Neural cell (in vitro differentiated cells): ENCODE results near the gene ANKRD37. TPM values are rescaled to one million over a fixed set of nuclear protein-coding genes. Genes with fewer than 3 reads are reported as not detected.

ENCODE experiments used
- H2AFZ ChIP-seq: fragments of 200-600, 300-800 bp; sonication (generic), shearing (Covaris generic); 2 replicates; pipeline ENCODE4 v1.6.0; 2014; ENCODE audit warnings: low read depth, mild to moderate bottlenecking, antibody characterized with exemption, low read length, moderate library complexity
- H3F3A ChIP-seq: fragments of 200-600 bp; shearing (Covaris generic); 2 replicates; pipeline ENCODE4 v1.6.1; 2016; ENCODE audit warnings: mild to moderate bottlenecking, moderate library complexity, mixed read lengths, antibody characterized with exemption, low read length; ENCODE audit not compliant: insufficient read depth, poor library complexity, severe bottlenecking
- H3K27ac ChIP-seq: fragments of 200-600, 300-800 bp; sonication (generic), shearing (Covaris generic); 2 replicates; pipeline ENCODE4 v1.5.1; 2014; ENCODE audit warnings: mild to moderate bottlenecking, low read length, moderate library complexity
- H3K27me3 ChIP-seq: fragments of 300-800, 200-600 bp; sonication (generic), shearing (Covaris generic); 2 replicates; pipeline ENCODE4 v1.6.0; 2014; ENCODE audit warnings: mild to moderate bottlenecking, low read depth, low read length, moderate library complexity; ENCODE audit not compliant: insufficient read depth
- H3K36me3 ChIP-seq: fragments of 300-800, 200-600 bp; sonication (generic), shearing (Covaris generic); 2 replicates; pipeline ENCODE4 v1.5.1; 2014; ENCODE audit warnings: mild to moderate bottlenecking, antibody characterized with exemption, low read length, moderate library complexity; ENCODE audit not compliant: insufficient read depth
- H3K4me2 ChIP-seq: fragments of 300-800, 200-600 bp; sonication (generic), shearing (Covaris generic); 2 replicates; pipeline ENCODE4 v1.6.0; 2014; ENCODE audit warnings: mild to moderate bottlenecking, low read length
- H3K4me3 ChIP-seq: fragments of 300-800, 200-600 bp; sonication (generic), shearing (Covaris generic); 2 replicates; pipeline ENCODE4 v1.5.1; 2014; ENCODE audit warnings: mild to moderate bottlenecking, low read length, moderate library complexity
- H3K79me2 ChIP-seq: fragments of 200-600 bp; shearing (Covaris generic); replicated peaks from 2 replicates; pipeline ENCODE4 v1.6.0; 2014; ENCODE audit warnings: mild to moderate bottlenecking, low read length, moderate library complexity; ENCODE audit not compliant: insufficient read depth
- H3K9ac ChIP-seq: fragments of 300-800, 200-600 bp; sonication (generic), shearing (Covaris generic); 2 replicates; pipeline ENCODE4 v1.6.1; 2016; ENCODE audit warnings: mild to moderate bottlenecking, low read length, mixed read lengths
- H3K9me2 ChIP-seq: fragments of 200-600 bp; shearing (Covaris generic); 2 replicates; pipeline ENCODE4 v1.6.1; 2016; ENCODE audit warnings: mild to moderate bottlenecking, low read length, mixed read lengths; ENCODE audit not compliant: insufficient read depth
- H3K9me3 ChIP-seq: fragments of 200-600, 300-800 bp; sonication (generic), shearing (Covaris generic); 2 replicates; pipeline ENCODE4 v1.6.1; 2016; ENCODE audit warnings: mild to moderate bottlenecking, mixed run types, low read length, moderate library complexity, mixed read lengths
- H4K20me1 ChIP-seq: fragments of 200-600 bp; shearing (Covaris generic); 2 replicates; pipeline ENCODE4 v1.6.1; 2016; ENCODE audit warnings: mild to moderate bottlenecking, mixed run types; ENCODE audit not compliant: insufficient read depth
- CTCF ChIP-seq: fragments of 450-650 bp; IDR thresholded peaks from 2 replicates; pipeline ENCODE4 v1.5.1; 2014; ENCODE audit warnings: antibody characterized with exemption, mild to moderate bottlenecking, moderate library complexity; ENCODE audit not compliant: poor library complexity, severe bottlenecking
- EP300 ChIP-seq: fragments of 450-650 bp; conservative IDR thresholded peaks from 2 replicates; pipeline ENCODE4 v1.6.1; 2014; ENCODE audit warnings: antibody characterized with exemption, mild to moderate bottlenecking, moderate library complexity; ENCODE audit not compliant: poor library complexity, severe bottlenecking
- EZH2 ChIP-seq: fragments of 200-600, 300-800 bp; shearing (Covaris generic), sonication (generic); IDR thresholded peaks from 2 replicates; pipeline ENCODE4 v1.6.1; 2014; ENCODE audit warnings: antibody characterized with exemption, low read length, borderline replicate concordance, mild to moderate bottlenecking; ENCODE audit not compliant: insufficient read depth, poor library complexity, severe bottlenecking
- POLR2AphosphoS5 ChIP-seq: IDR thresholded peaks from 2 replicates; pipeline ENCODE4 v1.6.1; 2012
- RAD21 ChIP-seq: fragments of 450-650 bp; conservative IDR thresholded peaks from 2 replicates; pipeline ENCODE4 v1.6.1; 2014; ENCODE audit warnings: antibody characterized with exemption, mild to moderate bottlenecking, moderate library complexity
- REST ChIP-seq: IDR thresholded peaks from 2 replicates; pipeline ENCODE4 v1.6.1; 2012; ENCODE audit warnings: borderline replicate concordance
- SMC3 ChIP-seq: fragments of 450-650 bp; conservative IDR thresholded peaks from 2 replicates; pipeline ENCODE4 v1.6.1; 2014; ENCODE audit warnings: antibody characterized with exemption, mild to moderate bottlenecking, moderate library complexity; ENCODE audit not compliant: poor library complexity
- TAF1 ChIP-seq: IDR thresholded peaks from 2 replicates; pipeline ENCODE4 v1.6.1; 2012; ENCODE audit warnings: low read depth
- polyA plus RNA-seq: library from polyadenylated mRNA; depleted of rRNA; stranded (reverse); fragments of >200 nt; gene quantifications from 2 replicates; pipeline ENCODE4 v1.2.3, GENCODE V29; 2014

The ANKRD37 gene
- polyA plus RNA-seq, 1 donor from 2014 or later = 2.6 TPM

- no peak overlapping the region for H2AFZ ChIP-seq
- H3K27ac ChIP-seq = no peak overlapping the region
- H3K4me3 ChIP-seq = no peak overlapping the region
- H3K9me3 ChIP-seq = no peaks in the 10 kb centered on the region
- no peaks in the 10 kb centered on the region for H3K27me3 ChIP-seq
- no peak overlapping the region for H3K9ac ChIP-seq
- peaks cover 5% of the 10 kb centered on the region for H3K36me3 ChIP-seq
- no peak overlapping the region for H3K4me2 ChIP-seq
- H4K20me1 ChIP-seq = no peaks in the 10 kb centered on the region
- TF ChIP-seq EZH2 = no peak
- H3K9me2 ChIP-seq = no peaks in the 10 kb centered on the region
- H3K79me2 ChIP-seq = no peaks in the 10 kb centered on the region
- no peaks in the 10 kb centered on the region for H3F3A ChIP-seq
Observed at GRCh38 chr4:185399466-185399865, 2.8 kb downstream of the ANKRD37 start.

- H3F3A ChIP-seq = no peaks in the 10 kb centered on the region
- no peak overlapping the region for H3K4me3 ChIP-seq
- no peak overlapping the region for H3K9ac ChIP-seq
- H3K36me3 ChIP-seq = peaks cover 5% of the 10 kb centered on the region
- H4K20me1 ChIP-seq = no peaks in the 10 kb centered on the region
- no peaks in the 10 kb centered on the region for H3K79me2 ChIP-seq
- no peak overlapping the region for H2AFZ ChIP-seq
- no peaks in the 10 kb centered on the region for H3K9me3 ChIP-seq
- no peak overlapping the region for H3K27ac ChIP-seq
- no peaks in the 10 kb centered on the region for H3K9me2 ChIP-seq
- TF ChIP-seq REST = no peak
- no peak for TF ChIP-seq EP300
- no peak for TF ChIP-seq SMC3
- TF ChIP-seq TAF1 = no peak
- no peaks in the 10 kb centered on the region for H3K27me3 ChIP-seq
- H3K4me2 ChIP-seq = no peak overlapping the region
Observed at GRCh38 chr4:185404031-185404430, 7.4 kb downstream of the ANKRD37 start.

- Histone ChIP-seq H3K27me3 (no peaks in the 10 kb centered on the region), H3F3A (no peaks in the 10 kb centered on the region), H3K9ac (no peak overlapping the region), H3K36me3 (peaks cover 9% of the 10 kb centered on the region), H2AFZ (no peak overlapping the region), H3K79me2 (no peaks in the 10 kb centered on the region), H4K20me1 (no peaks in the 10 kb centered on the region), H3K4me3 (no peak overlapping the region), H3K4me2 (no peak overlapping the region), H3K27ac (no peak overlapping the region), H3K9me2 (no peaks in the 10 kb centered on the region), H3K9me3 (no peaks in the 10 kb centered on the region)
- TF ChIP-seq CTCF (no peak), POLR2AphosphoS5 (no peak), RAD21 (no peak), EZH2 (no peak), TAF1 (no peak), SMC3 (no peak), EP300 (no peak), REST (no peak)
Observed at GRCh38 chr4:185405296-185405999, 8.8 kb downstream of the ANKRD37 start.
